Transverse colon (tissue), 4 donors: ENCODE results near the gene DNM1L. TPM values are rescaled to one million over a fixed set of nuclear protein-coding genes. Genes with fewer than 3 reads are reported as not detected.

Source experiments
- DNase-seq: peaks from one replicate; pipeline ENCODE4 v3.0.0-alpha.2; 2019
- H3K27ac ChIP-seq, 4 donors: fragments of 200-600 bp; sonication (generic); 2 replicates each; pipeline ENCODE4 v1.5.1; 2016 to 2018; ENCODE audit warnings: inconsistent platforms in 4 of 4
- H3K27me3 ChIP-seq: fragments of 200-600 bp; sonication (generic); 2 replicates; pipeline ENCODE4 v1.5.1; 2017; ENCODE audit warnings: inconsistent platforms
- H3K36me3 ChIP-seq, 4 donors: fragments of 200-600 bp; sonication (generic); 2 replicates each; pipeline ENCODE4 v1.5.1; 2017 to 2019; ENCODE audit warnings: inconsistent platforms in 4 of 4
- H3K4me1 ChIP-seq, 4 donors: fragments of 200-600 bp; sonication (generic); 2 replicates each; pipeline ENCODE4 v1.5.1; 2017 to 2020; ENCODE audit warnings: inconsistent platforms in 4 of 4
- H3K4me3 ChIP-seq, 4 donors: fragments of 200-600 bp; sonication (generic); 1 replicate in 1 of 4; 2 replicates in 3 of 4; pipeline versions ENCODE4 v1.5.1 to v1.6.1; 2017 to 2019; ENCODE audit warnings: inconsistent platforms in 4 of 4
- H3K9me3 ChIP-seq, 2 donors: fragments of 200-600 bp; sonication (generic); 2 replicates each; pipeline ENCODE4 v1.5.1; 2017 to 2019; ENCODE audit warnings: inconsistent platforms in 2 of 2
- CTCF ChIP-seq, 5 experiments: fragments of 200-600 bp in 3 of 5; fragments of 450-650 bp in 2 of 5; sonication (generic) in 3 of 5; IDR thresholded peaks; 1 replicate in 2 of 5; 2 replicates in 3 of 5; pipeline ENCODE4 v1.5.1; 2016 to 2017; ENCODE audit warnings: antibody characterized with exemption in 5 of 5, inconsistent platforms in 3 of 5, mild to moderate bottlenecking in 2 of 5, moderate library complexity in 1 of 5
- EP300 ChIP-seq: sonication (generic); formaldehyde crosslinking; IDR thresholded peaks from one replicate; pipeline ENCODE4 v1.6.1; 2017; ENCODE audit warnings: antibody characterized with exemption, low read depth
- POLR2A ChIP-seq: fragments of 450-650 bp; IDR thresholded peaks from one replicate; pipeline ENCODE4 v1.6.1; 2016; ENCODE audit warnings: antibody characterized with exemption, mild to moderate bottlenecking, moderate library complexity
- POLR2AphosphoS5 ChIP-seq, 3 donors: sonication (generic); formaldehyde crosslinking; IDR thresholded peaks; one replicate each; pipeline ENCODE4 v1.6.1; 2016; ENCODE audit warnings: antibody characterized with exemption in 3 of 3
- WGBS, 2 donors: methylation state at CpG; one replicate each; pipeline ENCODE4 v1.1.5; 2018; ENCODE audit warnings: low coverage in 1 of 2; 5-methylcytosine and 5-hydroxymethylcytosine counted together
- in situ Hi-C, 4 donors: fragments of 200-750 bp; cut with MboI; loops; one replicate each; pipeline versions ENCODE4 v1.15.0 to v1.15.1; 2017; ENCODE audit warnings: low sequenced_read_pairs in 3 of 4, low pct_ligation_motif_present in 1 of 4, low pct_unique_long_range_greater_than_20kb in 1 of 4
- intact Hi-C: fragments of 100-400 bp; cut with DNase I; formaldehyde crosslinking; loops from one replicate; pipeline ENCODE4 v1.15.1; 2023; ENCODE audit warnings: low total_unique reads
- total RNA-seq, 4 donors: library from RNA; depleted of rRNA; stranded (reverse); fragments of >200 nt; gene quantifications; one replicate each; pipeline ENCODE4 v1.1.0, GENCODE V29; 2016

Gene DNM1L
- total RNA-seq, 4 donors from 2014 or later: 41.2 to 61.3 (median 44.2) TPM

- H3K27me3 ChIP-seq: no peaks in the 10 kb centered on the region
- H3K27ac ChIP-seq: no peak overlapping the region
- in situ Hi-C loops: no loop called here
- H3K36me3 ChIP-seq: no peaks in the 10 kb centered on the region
- 62 to 85% methylated on average over 6 of the region's 6 CpGs for WGBS, 2 donors
- no peaks in the 10 kb centered on the region for H3K9me3 ChIP-seq
- no peak overlapping the region for H3K4me3 ChIP-seq
- H3K4me1 ChIP-seq: peaks cover 0 to 31% (median 12%) of the 10 kb centered on the region in 4 donors
- intact Hi-C loops: no loop called here
- no peak for DNase-seq
- TF ChIP-seq CTCF (IDR thresholded peaks at IDR 0.05) (no peak), POLR2AphosphoS5 (IDR thresholded peaks at IDR 0.05) (no peak), EP300 (no peak), POLR2A (no peak)
Measured at GRCh38 chr12:32777691-32778175, 98.6 kb downstream of the DNM1L start.

- no peaks in the 10 kb centered on the region for H3K27me3 ChIP-seq
- intact Hi-C loops (no loop called here), in situ Hi-C loops (no loop called here)
- no peak for DNase-seq
- no peaks in the 10 kb centered on the region for H3K9me3 ChIP-seq
- no peaks in the 10 kb centered on the region for H3K36me3 ChIP-seq
- WGBS, 2 donors: 40 to 52% methylated on average over 1 of the region's 1 CpG
- peaks cover 0 to 11% (median 5%) of the 10 kb centered on the region in 4 donors for H3K4me1 ChIP-seq
- no peak overlapping the region for H3K4me3 ChIP-seq
- no peak overlapping the region for H3K27ac ChIP-seq
- no peak for TF ChIP-seq POLR2AphosphoS5 (IDR thresholded peaks at IDR 0.05)
- TF ChIP-seq CTCF (IDR thresholded peaks at IDR 0.05): no peak
- no peak for TF ChIP-seq EP300
- no peak for TF ChIP-seq POLR2A
Measured at GRCh38 chr12:32780071-32780470, 101.0 kb downstream of the DNM1L start.

GRCh38 chr12:32783029-32783428 is 103.9 kb downstream of the DNM1L start:
- Histone ChIP-seq H3K27ac (no peak overlapping the region), H3K4me1 (no peaks in the 10 kb centered on the region), H3K9me3 (no peaks in the 10 kb centered on the region), H3K4me3 (no peak overlapping the region), H3K27me3 (no peaks in the 10 kb centered on the region), H3K36me3 (no peaks in the 10 kb centered on the region)
- in situ Hi-C loops (no loop called here), intact Hi-C loops (no loop called here)
- WGBS, 2 donors: 55 to 67% methylated on average over 1 to 3 of the region's 3 CpGs
- TF ChIP-seq POLR2AphosphoS5 (IDR thresholded peaks at IDR 0.05): no peak
- no peak for TF ChIP-seq POLR2A
- no peak for TF ChIP-seq EP300
- TF ChIP-seq CTCF (IDR thresholded peaks at IDR 0.05): no peak
- DNase-seq: no peak

GRCh38 chr12:32785557-32785956 is 106.5 kb downstream of the DNM1L start:
- DNase-seq: no peak
- Histone ChIP-seq H3K9me3 (no peaks in the 10 kb centered on the region), H3K27ac (no peak overlapping the region), H3K36me3 (no peaks in the 10 kb centered on the region), H3K27me3 (no peaks in the 10 kb centered on the region), H3K4me1 (no peaks in the 10 kb centered on the region), H3K4me3 (no peak overlapping the region)
- in situ Hi-C loops (no loop called here), intact Hi-C loops (no loop called here)
- WGBS, 2 donors: 74 to 82% methylated on average over 5 of the region's 5 CpGs
- TF ChIP-seq EP300 (no peak), POLR2A (no peak), CTCF (IDR thresholded peaks at IDR 0.05) (no peak), POLR2AphosphoS5 (IDR thresholded peaks at IDR 0.05) (no peak)
